Measurements from ENCODE around the gene EME1.
"Not testable (repeated sequence)": the region's sequence is repeated elsewhere in the genome, so short reads cannot be mapped to it uniquely, and the experiment has no call there.

EME1 gene

GRCh38 chr17:50396261-50397110 lies 23.5 kb downstream of the EME1 start:
- no peak for DNase-seq

- peak; percentile 88 for DNase-seq
Measured at GRCh38 chr17:50397111-50397918, 24.3 kb downstream of the EME1 start, which contains the start of gene LRRC59. Gene LRRC59, minus strand, starts transcription at chr17:50397523. Its CDS starts 206 bp downstream, at chr17:50397317.

- DNase-seq: no peak
Measured at GRCh38 chr17:50397919-50398285, 24.9 kb downstream of the EME1 start.

GRCh38 chr17:50398672-50399071 lies 25.6 kb downstream of the EME1 start:
- not testable (repeated sequence) for DNase-seq

GRCh38 chr17:50399591-50399990 lies 26.6 kb downstream of the EME1 start:
- not testable (repeated sequence) for DNase-seq

- DNase-seq: not testable (repeated sequence)
Measured at GRCh38 chr17:50405351-50405750, 32.3 kb downstream of the EME1 start.

- no peak for DNase-seq
Measured at GRCh38 chr17:50406578-50406977, 33.5 kb downstream of the EME1 start.

GRCh38 chr17:50407921-50408320 lies 34.9 kb downstream of the EME1 start:
- no peak for DNase-seq

GRCh38 chr17:50412188-50412732 lies 39.2 kb downstream of the EME1 start:
- no peak for DNase-seq

GRCh38 chr17:50414808-50415207 lies 41.8 kb downstream of the EME1 start:
- DNase-seq: no peak

- DNase-seq: not testable (repeated sequence)
Measured at GRCh38 chr17:50419577-50419976, 46.5 kb downstream of the EME1 start.

- DNase-seq: no peak
Measured at GRCh38 chr17:50420419-50421112, 47.5 kb downstream of the EME1 start.

- DNase-seq: no peak
Measured at GRCh38 chr17:50421308-50422051, 48.5 kb downstream of the EME1 start.

- no peak for DNase-seq
Measured at GRCh38 chr17:50422738-50423137, 49.7 kb downstream of the EME1 start.

- peak; percentile 85 for DNase-seq
Measured at GRCh38 chr17:50423553-50424159, 50.6 kb downstream of the EME1 start.

GRCh38 chr17:50424246-50424995 lies 51.4 kb downstream of the EME1 start:
- DNase-seq: no peak

GRCh38 chr17:50424996-50425681 lies 52.1 kb downstream of the EME1 start:
- no peak for DNase-seq

GRCh38 chr17:50425682-50426471 lies 52.8 kb downstream of the EME1 start, which contains the start of gene ACSF2:
Gene ACSF2, plus strand, starts transcription at chr17:50426218. Its CDS starts 44 bp downstream, at chr17:50426262.
- peak; percentile 47 for DNase-seq

- DNase-seq: no peak
Measured at GRCh38 chr17:50426472-50426782, 53.4 kb downstream of the EME1 start.
